Kasumi-1 (cell line): ENCODE data around the gene TRPV6.

Experiments used
- DNase-seq, 2 experiments: peaks; one replicate each; lab custom pipeline; 2025; lab: John Stamatoyannopoulos, UW

TRPV6 gene

DNA sequence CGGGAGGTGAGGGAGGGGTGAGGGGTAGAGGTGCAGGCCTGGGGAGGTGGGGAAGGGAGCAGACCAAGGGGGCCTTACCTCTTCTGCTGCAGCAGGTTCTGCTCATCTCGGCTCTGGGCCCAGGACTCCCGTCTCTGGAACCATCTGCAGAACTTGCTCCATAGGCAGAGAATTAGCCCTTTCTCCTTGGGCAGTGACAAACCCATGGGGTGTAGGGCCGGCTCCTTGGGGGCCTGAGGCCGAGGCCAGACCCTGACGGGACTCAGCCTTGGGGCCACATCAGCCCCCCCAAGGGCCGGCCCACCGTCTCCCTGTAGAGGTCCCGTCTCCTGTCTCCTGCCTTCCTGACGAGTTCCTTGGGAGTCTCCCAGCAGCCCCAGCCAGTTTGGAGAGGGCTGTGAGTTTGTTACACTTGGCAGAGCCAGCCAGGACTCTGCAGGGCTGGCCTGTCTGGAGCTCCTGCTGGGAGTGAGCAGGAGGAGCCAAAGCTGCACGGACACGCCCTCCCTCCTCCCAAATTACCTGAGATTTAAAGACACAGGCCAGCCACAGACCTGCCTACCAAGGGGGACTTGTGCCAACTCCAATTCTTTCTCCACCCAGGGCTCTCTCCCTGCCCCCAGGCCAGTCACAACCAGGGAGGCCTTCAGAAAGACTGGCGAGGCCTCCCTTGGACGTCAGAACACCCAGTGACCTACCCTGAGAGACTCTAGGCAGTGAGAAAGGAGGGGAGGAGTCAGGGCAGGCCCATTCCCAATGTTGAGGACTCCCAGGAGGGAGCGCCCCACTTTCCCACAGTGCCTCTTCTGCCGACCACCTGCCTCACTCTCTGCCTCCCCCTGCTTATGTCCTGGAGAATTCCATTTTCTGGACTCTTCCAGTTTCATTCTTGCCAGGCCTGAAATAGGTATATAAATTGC lies at the start of gene TRPV6:
Gene TRPV6 (minus strand): TSS at position 435 of the 920 bp plus-strand sequence.
- DNase-seq: no peak

GRCh38 chr7:142934056-142934455 lies 48.5 kb upstream of the TRPV6 start:
- no peak for DNase-seq

GRCh38 chr7:142933624-142934023 lies 48.1 kb upstream of the TRPV6 start, which contains the start of gene TRPV5:
TRPV5 (minus strand) TSS chr7:142933746; CDS start chr7:142933459, 287 bp downstream.
- DNase-seq: no peak

DNA sequence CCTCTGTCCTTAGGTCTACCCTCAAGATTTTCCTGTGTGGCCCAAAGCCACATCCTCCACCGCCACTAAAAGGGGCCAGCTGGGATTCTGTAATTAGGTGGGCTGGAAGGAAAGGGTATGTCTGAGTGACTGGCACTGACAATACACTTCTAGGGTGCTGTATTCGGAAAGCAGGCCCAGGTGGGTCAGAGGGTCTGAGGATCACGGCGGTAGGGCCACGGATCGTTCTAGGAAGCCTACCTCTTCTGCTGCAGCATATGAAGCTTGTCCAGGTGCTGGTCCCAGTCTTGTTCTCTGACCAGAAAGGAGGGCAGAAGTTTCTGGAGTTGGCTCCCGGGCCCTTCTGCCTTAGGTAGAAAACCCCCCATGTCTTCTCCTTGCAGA lies 47.5 kb upstream of the TRPV6 start:
- no peak for DNase-seq

DNA sequence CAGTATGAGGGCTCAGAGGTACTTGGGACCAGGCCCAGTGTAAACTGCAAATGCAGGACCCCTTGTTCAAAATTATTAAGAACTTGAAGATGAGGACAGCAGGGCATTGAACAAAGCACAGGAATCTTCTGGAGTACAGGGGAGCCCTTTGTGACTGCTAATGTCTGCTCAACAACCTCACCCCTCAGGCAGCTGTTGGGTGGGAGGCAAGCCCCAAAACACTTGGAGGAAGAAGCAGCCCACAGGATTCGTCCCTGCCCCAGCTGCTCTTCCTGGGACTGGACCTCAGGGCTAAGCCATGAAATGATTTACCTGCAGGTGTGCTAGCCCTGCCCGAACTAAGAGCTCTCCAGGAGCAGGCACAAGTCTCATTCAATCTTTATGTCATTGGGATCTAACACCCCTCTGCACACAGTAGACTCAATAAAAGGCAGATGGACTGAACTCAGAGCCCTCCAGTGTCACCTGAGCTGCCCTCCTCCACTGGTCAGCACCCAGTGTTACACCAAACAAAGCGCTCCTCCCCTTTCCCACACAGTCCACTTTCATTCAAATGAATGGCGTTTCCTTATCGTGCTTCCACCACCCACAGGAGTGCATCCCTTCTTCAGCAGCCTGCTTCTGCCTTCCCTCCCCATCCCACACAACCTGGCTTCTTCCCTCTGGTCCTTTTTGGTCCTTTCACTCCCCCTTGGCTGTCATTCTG lies 47.0 kb upstream of the TRPV6 start:
- no peak for DNase-seq

DNA sequence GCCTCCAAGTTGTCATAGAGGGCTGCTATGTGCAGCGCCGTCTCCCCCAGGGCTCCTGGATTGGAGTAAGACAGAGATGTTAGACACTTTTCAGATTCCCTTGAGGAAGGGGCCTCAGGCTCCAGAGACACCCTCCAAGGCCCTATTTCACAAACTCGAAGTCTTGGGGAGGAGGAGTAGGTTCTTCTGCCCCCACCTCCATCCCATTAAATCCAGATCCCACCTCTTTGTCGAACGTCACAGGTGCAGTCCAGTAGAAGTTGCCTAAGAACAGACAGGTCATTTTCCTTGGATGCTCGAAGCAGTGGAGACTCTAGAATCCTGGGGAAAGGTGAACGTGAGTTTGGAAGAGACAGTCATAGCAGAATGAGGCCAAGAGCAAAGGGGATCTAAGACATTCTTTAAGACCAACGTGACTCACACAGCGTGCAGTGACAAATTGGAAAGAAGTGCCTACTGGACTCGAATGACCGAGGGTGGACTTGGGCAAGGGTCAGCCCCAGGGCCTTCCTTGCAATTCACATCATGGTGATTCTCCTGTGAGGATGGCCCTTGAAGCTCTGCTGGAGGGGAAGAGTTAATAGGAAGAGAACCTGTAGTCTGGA lies 44.7 kb upstream of the TRPV6 start:
- no peak for DNase-seq

GRCh38 chr7:142927949-142928348 lies 42.4 kb upstream of the TRPV6 start:
- DNase-seq: no peak

- DNase-seq: peak; percentile 82 to 90
Measured at GRCh38 chr7:142927085-142927745, 41.7 kb upstream of the TRPV6 start.

DNA sequence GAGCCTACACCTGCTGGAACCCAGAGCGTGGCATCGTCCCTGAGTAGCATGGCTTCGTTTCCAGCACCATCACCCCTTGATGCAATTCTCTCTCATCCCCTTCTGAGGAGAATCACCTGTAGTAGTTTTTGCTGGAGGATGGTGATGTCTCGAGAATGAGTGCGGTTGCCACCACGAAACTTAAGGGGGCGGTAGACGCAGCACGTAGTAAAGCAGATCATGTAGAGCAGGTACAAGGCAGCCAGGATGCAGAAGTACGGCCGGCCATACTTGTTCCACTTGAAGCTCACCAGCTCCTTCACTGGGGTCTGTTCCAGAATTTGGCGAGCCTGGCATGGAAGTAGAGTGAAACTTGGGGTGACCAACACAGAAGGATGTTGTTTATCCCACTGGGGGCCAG lies 39.9 kb upstream of the TRPV6 start:
- DNase-seq: no peak

DNA sequence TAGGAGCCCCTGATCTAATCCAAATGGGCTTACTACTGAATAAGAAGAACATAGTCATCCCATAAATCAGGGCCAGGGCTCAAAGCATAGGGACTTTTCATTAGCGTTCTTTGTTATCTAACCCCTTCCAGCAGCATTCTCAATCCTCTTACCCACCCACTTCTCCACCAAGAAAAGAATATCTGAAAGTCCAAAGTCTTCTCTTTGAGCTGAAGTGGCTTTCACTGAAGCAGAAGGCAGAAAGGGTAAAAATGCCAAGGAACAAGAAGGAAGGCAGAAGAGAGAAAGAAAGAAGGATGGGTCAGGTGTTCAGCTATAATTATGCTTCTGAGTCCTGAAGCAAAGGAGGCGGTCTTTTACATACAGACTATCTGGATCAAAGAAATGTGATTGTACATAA lies 37.8 kb upstream of the TRPV6 start:
- no peak for DNase-seq

GRCh38 chr7:142919656-142920055 lies 34.1 kb upstream of the TRPV6 start:
- DNase-seq: no peak

- no peak for DNase-seq
Measured at GRCh38 chr7:142918901-142919300, 33.4 kb upstream of the TRPV6 start.

DNA sequence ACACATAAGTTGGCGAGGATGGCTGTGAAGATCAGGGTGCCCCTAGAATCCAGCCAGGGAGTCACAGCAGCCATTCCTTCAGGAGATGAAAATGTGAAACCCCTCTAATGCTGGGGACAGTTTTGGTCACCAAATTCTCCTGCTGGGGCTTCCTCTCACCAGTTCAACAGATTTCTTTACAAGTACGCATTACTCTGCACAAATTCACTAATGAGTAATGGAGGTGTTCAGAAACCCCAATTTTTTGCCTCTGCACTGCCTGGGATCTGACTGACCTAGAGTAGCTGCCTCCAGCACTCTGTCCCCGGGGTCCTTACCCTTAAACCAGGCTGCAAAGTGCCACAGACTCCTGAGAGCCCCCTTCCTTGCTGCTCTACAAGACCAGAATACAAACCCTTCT lies 31.9 kb upstream of the TRPV6 start:
- no peak for DNase-seq

- DNase-seq: no peak
Measured at GRCh38 chr7:142916508-142916907, 31.0 kb upstream of the TRPV6 start.

DNA sequence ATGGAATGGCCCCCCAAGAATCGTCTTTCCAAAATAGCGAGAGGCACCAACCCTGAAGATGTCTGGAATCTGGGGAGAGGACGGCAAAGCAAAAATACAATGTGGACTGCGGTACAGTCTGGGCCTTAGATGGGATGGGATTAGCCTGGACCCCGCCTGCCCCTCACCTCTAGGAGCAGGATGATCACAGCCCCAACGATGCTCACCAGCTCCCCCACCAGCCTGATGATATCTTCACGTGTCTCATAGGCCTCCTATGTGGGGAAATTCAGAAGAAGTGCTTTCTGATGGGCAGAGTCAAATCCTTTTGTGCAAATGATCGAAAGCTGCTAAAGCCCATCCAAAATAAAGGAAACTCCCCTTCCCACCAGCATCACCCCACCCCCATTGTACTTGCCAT lies 29.8 kb upstream of the TRPV6 start:
- DNase-seq: no peak

- DNase-seq: no peak
Measured at GRCh38 chr7:142914121-142914520, 28.6 kb upstream of the TRPV6 start.

GRCh38 chr7:142913566-142913965 lies 28.0 kb upstream of the TRPV6 start:
- no peak for DNase-seq

- no peak for DNase-seq
Measured at GRCh38 chr7:142913051-142913450, 27.5 kb upstream of the TRPV6 start.

GRCh38 chr7:142910481-142910880 lies 24.9 kb upstream of the TRPV6 start:
- DNase-seq: no peak

- no peak for DNase-seq
Measured at GRCh38 chr7:142910031-142910433, 24.5 kb upstream of the TRPV6 start.

DNA sequence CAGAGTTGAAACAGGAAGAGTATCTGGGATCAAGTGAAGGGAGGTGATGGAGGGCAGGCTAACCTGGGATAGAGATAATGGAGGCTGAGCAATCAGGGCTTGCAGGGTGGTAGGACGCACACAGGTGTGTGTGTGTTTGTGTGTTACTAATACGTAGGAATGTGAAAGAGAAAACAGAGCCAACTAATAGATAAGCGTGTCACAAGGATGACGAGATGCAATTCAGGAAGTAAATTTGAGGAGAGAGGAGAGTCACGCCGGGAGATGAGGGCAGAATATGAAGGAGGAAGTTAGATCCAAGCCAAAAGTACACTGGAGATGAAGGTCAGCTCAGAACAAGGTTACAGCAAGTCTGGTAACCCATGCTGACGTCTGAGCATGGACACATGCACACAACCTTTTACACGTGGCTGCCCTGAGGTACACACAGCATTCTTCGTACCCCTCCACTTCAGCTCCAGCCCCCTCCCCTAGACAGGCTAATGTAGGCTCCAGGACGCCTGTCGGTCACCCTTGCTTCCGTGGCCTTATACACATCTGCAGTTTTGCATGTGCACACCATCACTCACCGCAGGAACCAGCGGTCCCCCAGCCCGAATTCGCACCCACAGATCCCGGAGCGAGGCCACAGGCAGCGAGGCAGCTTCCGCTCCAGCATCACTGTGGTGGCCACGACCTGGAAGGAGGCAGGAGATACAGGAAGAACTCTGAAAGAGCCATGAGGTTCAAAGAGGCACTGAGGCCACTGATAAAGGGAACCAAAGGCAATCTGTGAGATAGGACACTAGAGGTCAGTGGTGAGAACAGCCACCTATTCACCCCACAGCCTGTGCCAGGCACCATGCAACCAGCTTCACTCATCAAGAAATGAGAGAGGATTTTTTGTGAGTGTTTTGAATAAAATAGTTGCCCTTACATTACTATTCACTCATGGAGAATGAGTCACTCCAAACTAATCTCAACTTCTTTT lies 23.7 kb upstream of the TRPV6 start:
- peak; percentile 46 to 55 for DNase-seq
